Measurements from ENCODE around the gene TEAD1. TPM values are rescaled to one million over a fixed set of nuclear protein-coding genes. Genes with fewer than 3 reads are reported as not detected.

The TEAD1 gene
- total RNA-seq, 2 donors from 2014 or later, result 47.9 to 87.0 TPM

- intact Hi-C loops (cut with DNase I), result no loop called here
- Histone ChIP-seq H3K4me3 (no peak overlapping the region), H3K9me3 (no peaks in the 10 kb centered on the region), H3K36me3 (no peaks in the 10 kb centered on the region), H3K4me1 (replicated peaks) (no peaks in the 10 kb centered on the region), H3K27ac (no peak overlapping the region), H3K27me3 (replicated peaks; ENCODE audit: insufficient read depth) (no peaks in the 10 kb centered on the region)
- no peak for DNase-seq (ENCODE audit: low spot score)
- TF ChIP-seq POLR2AphosphoS5 (IDR thresholded peaks at IDR 0.05), result no peak
- no peak for TF ChIP-seq POLR2A (IDR thresholded peaks at IDR 0.05)
- no peak for TF ChIP-seq CTCF (IDR thresholded peaks at IDR 0.05)
- WGBS, result 89% methylated on average over 3 of the region's 3 CpGs
These were observed 185.8 kb downstream of the TEAD1 start for GRCh38 chr11:12859872-12860657.

- WGBS, result 87% methylated on average over 2 of the region's 2 CpGs
These were observed 186.6 kb downstream of the TEAD1 start for GRCh38 chr11:12860827-12861226.

GRCh38 chr11:12862696-12863469 is 188.7 kb downstream of the TEAD1 start:
- Histone ChIP-seq H3K27me3 (replicated peaks; ENCODE audit: insufficient read depth) (no peaks in the 10 kb centered on the region), H3K4me1 (replicated peaks) (no peaks in the 10 kb centered on the region), H3K4me3 (no peak overlapping the region), H3K27ac (peak overlapping the region; percentile 17 to 41), H3K9me3 (no peaks in the 10 kb centered on the region), H3K36me3 (no peaks in the 10 kb centered on the region)
- intact Hi-C loops (cut with DNase I), result no loop called here
- TF ChIP-seq CTCF (IDR thresholded peaks at IDR 0.05) (no peak), POLR2AphosphoS5 (IDR thresholded peaks at IDR 0.05) (peak; percentile 25), POLR2A (IDR thresholded peaks at IDR 0.05) (no peak)
- WGBS, result 19% methylated on average over 13 of the region's 13 CpGs
- DNase-seq (ENCODE audit: low spot score), result peak; percentile 25

More at GRCh38 chr11:12860827-12861226, 186.6 kb downstream of the TEAD1 start:
- Histone ChIP-seq H3K9me3 (no peaks in the 10 kb centered on the region), H3K27ac (no peak overlapping the region), H3K27me3 (replicated peaks; ENCODE audit: insufficient read depth) (no peaks in the 10 kb centered on the region), H3K4me1 (replicated peaks) (no peaks in the 10 kb centered on the region), H3K36me3 (no peaks in the 10 kb centered on the region), H3K4me3 (no peak overlapping the region)
- DNase-seq (ENCODE audit: low spot score), result no peak
- TF ChIP-seq POLR2A (IDR thresholded peaks at IDR 0.05) (no peak), CTCF (IDR thresholded peaks at IDR 0.05) (no peak), POLR2AphosphoS5 (IDR thresholded peaks at IDR 0.05) (no peak)
- intact Hi-C loops (cut with DNase I), result no loop called here

GRCh38 chr11:12863605-12864121 is 189.4 kb downstream of the TEAD1 start:
- intact Hi-C loops (cut with DNase I), result no loop called here
- Histone ChIP-seq H3K4me3 (no peak overlapping the region), H3K9me3 (no peaks in the 10 kb centered on the region), H3K4me1 (replicated peaks) (no peaks in the 10 kb centered on the region), H3K27ac (peak overlapping the region; percentile 17 to 41), H3K27me3 (replicated peaks; ENCODE audit: insufficient read depth) (no peaks in the 10 kb centered on the region), H3K36me3 (no peaks in the 10 kb centered on the region)
- no peak for DNase-seq (ENCODE audit: low spot score)
- TF ChIP-seq POLR2A (IDR thresholded peaks at IDR 0.05) (no peak), CTCF (IDR thresholded peaks at IDR 0.05) (no peak), POLR2AphosphoS5 (IDR thresholded peaks at IDR 0.05) (no peak)
- whole genome bisulfite sequencing, result 58% methylated on average over 9 of the region's 9 CpGs
